ENCODE measurements around the gene CYP2W1.

GRCh38 chr7:987909-988308 is 4.9 kb downstream of the CYP2W1 start:
- TF ChIP-seq CTCF (IDR thresholded peaks at IDR 0.05 in 4 of 5, conservative IDR thresholded peaks at IDR 0.05 in 1 of 5) (no peak), POLR2A (IDR thresholded peaks at IDR 0.05) (no peak)

Measured in gastrocnemius medialis (tissue), 4 donors.